GM23338 (cell line): Measurements from ENCODE around the gene DNAJC4. TPM values are rescaled to one million over a fixed set of nuclear protein-coding genes. Genes with fewer than 3 reads are reported as not detected.

ENCODE experiments used
- ATAC-seq: fragments of 200-7000 bp; cut with Tn5 transposase; 3 replicates; pipeline ENCODE4 v1.9.1; 2020
- DNase-seq: peaks from one replicate; pipeline ENCODE4 v3.0.0-alpha.2; 2015; ENCODE audit warnings: low spot score
- H2AFZ ChIP-seq: fragments of 200-600 bp; sonication (generic); 2 replicates; pipeline ENCODE4 v1.8.0; 2016; ENCODE audit warnings: antibody characterized with exemption, mild to moderate bottlenecking, moderate library complexity
- H3F3A ChIP-seq: fragments of 200-600 bp; sonication (generic); replicated peaks from 2 replicates; pipeline ENCODE4 v1.8.0; 2017; ENCODE audit warnings: antibody characterized with exemption, mixed run types, low read depth
- H3K27ac ChIP-seq: fragments of 200-600 bp; sonication (generic); 2 replicates; pipeline ENCODE4 v1.6.1; 2016; ENCODE audit warnings: low read depth
- H3K27me3 ChIP-seq: fragments of 200-600 bp; sonication (generic); 2 replicates; pipeline ENCODE4 v1.8.0; 2016; ENCODE audit warnings: mild to moderate bottlenecking, mixed run types, moderate library complexity; ENCODE audit not compliant: insufficient read depth
- H3K36me3 ChIP-seq: fragments of 200-600 bp; sonication (generic); 2 replicates; pipeline ENCODE4 v1.8.0; 2016; ENCODE audit warnings: mild to moderate bottlenecking; ENCODE audit not compliant: insufficient read depth
- H3K4me1 ChIP-seq: fragments of 200-600 bp; sonication (generic); 2 replicates; pipeline ENCODE4 v1.8.0; 2016; ENCODE audit warnings: mild to moderate bottlenecking, moderate library complexity; ENCODE audit not compliant: insufficient read depth
- H3K4me2 ChIP-seq: fragments of 200-600 bp; sonication (generic); 2 replicates; pipeline ENCODE4 v1.7.1; 2017; ENCODE audit warnings: mixed run types
- H3K4me3 ChIP-seq: fragments of 200-600 bp; sonication (generic); 2 replicates; pipeline ENCODE4 v1.6.1; 2016; ENCODE audit warnings: mixed run types
- H3K79me2 ChIP-seq: fragments of 200-600 bp; sonication (generic); replicated peaks from 2 replicates; pipeline ENCODE4 v1.8.0; 2017; ENCODE audit warnings: mild to moderate bottlenecking; ENCODE audit not compliant: insufficient read depth
- H3K9me2 ChIP-seq: fragments of 200-600 bp; sonication (generic); 2 replicates; pipeline ENCODE4 v1.8.0; 2017; ENCODE audit not compliant: insufficient read depth
- H4K20me1 ChIP-seq: fragments of 200-600 bp; sonication (generic); replicated peaks from 2 replicates; pipeline ENCODE4 v1.8.0; 2017; ENCODE audit warnings: mild to moderate bottlenecking; ENCODE audit not compliant: insufficient read depth
- H3K27ac Mint-ChIP-seq: 2 replicates; pipeline ENCODE4 v1.8.0; 2020; ENCODE audit warnings: inconsistent platforms, mild to moderate bottlenecking, moderate library complexity, mixed read lengths
- H3K27me3 Mint-ChIP-seq: 3 replicates; pipeline ENCODE4 v1.8.0; 2022; ENCODE audit warnings: low read depth, mild to moderate bottlenecking, moderate library complexity, mixed read lengths, inconsistent platforms; ENCODE audit not compliant: insufficient read depth, poor library complexity
- H3K36me3 Mint-ChIP-seq: 3 replicates; pipeline ENCODE4 v1.8.0; 2021; ENCODE audit warnings: low read depth, mild to moderate bottlenecking, inconsistent platforms, moderate library complexity, mixed read lengths
- H3K4me1 Mint-ChIP-seq: 3 replicates; pipeline ENCODE4 v1.8.0; 2020; ENCODE audit warnings: mild to moderate bottlenecking, inconsistent platforms, mixed read lengths
- H3K4me3 Mint-ChIP-seq: 3 replicates; pipeline ENCODE4 v1.8.0; 2021; ENCODE audit warnings: moderate library complexity, mild to moderate bottlenecking, inconsistent platforms, mixed read lengths
- H3K9me3 Mint-ChIP-seq: 3 replicates; pipeline ENCODE4 v1.8.0; 2020; ENCODE audit warnings: moderate library complexity, mild to moderate bottlenecking, inconsistent platforms, mixed read lengths
- CREB1 ChIP-seq: fragments of 250-450 bp; sonication (Bioruptor Pico); IDR thresholded peaks from 2 replicates; pipeline ENCODE4 v1.5.0; 2020; ENCODE audit warnings: low read depth, mild to moderate bottlenecking, moderate library complexity
- ETS1 ChIP-seq: IDR thresholded peaks from 2 replicates; pipeline ENCODE4 v1.6.1; 2016; ENCODE audit warnings: antibody characterized with exemption
- EZH2 ChIP-seq: fragments of 200-600 bp; sonication (generic); IDR thresholded peaks from one replicate; pipeline ENCODE4 v1.8.0; 2017; ENCODE audit warnings: antibody characterized with exemption, mild to moderate bottlenecking, low read depth; ENCODE audit not compliant: unreplicated experiment
- EZH2phosphoT487 ChIP-seq: fragments of 200-600 bp; sonication (generic); IDR thresholded peaks from one replicate; pipeline ENCODE4 v1.8.1; 2018; ENCODE audit warnings: antibody characterized with exemption; ENCODE audit not compliant: unreplicated experiment
- JUNB ChIP-seq: IDR thresholded peaks from one replicate; pipeline ENCODE4 v1.6.1; 2016; ENCODE audit warnings: antibody characterized with exemption; ENCODE audit not compliant: unreplicated experiment
- NANOG ChIP-seq: IDR thresholded peaks from 2 replicates; pipeline ENCODE4 v1.6.1; 2016; ENCODE audit warnings: antibody characterized with exemption, borderline replicate concordance
- POLR2AphosphoS5 ChIP-seq: IDR thresholded peaks from 2 replicates; pipeline ENCODE4 v1.6.1; 2016; ENCODE audit warnings: antibody characterized with exemption, low read depth
- STAT1 ChIP-seq: IDR thresholded peaks from one replicate; pipeline ENCODE4 v1.6.1; 2016; ENCODE audit warnings: antibody characterized with exemption; ENCODE audit not compliant: unreplicated experiment
- ZNF114 ChIP-seq: fragments of 250-450 bp; sonication (Bioruptor Pico); IDR thresholded peaks from 2 replicates; pipeline ENCODE4 v1.5.0; 2020; ENCODE audit warnings: mild to moderate bottlenecking, moderate library complexity
- ZNF331 ChIP-seq: fragments of 250-450 bp; sonication (Bioruptor Pico); IDR thresholded peaks from 2 replicates; pipeline ENCODE4 v1.5.0; 2020; ENCODE audit warnings: low read depth, mild to moderate bottlenecking, moderate library complexity
- polyA plus RNA-seq: library from polyadenylated mRNA; unstranded; fragments of >200 nt; fragmentation: Nextera tagmentation; extraction: Ambion mirVana; gene quantifications from 2 replicates; pipeline ENCODE4 v1.2.1, GENCODE V29; 2016
- total RNA-seq: library from RNA; depleted of rRNA; stranded (reverse); fragments of >200 nt; shearing (Covaris generic); gene quantifications from 2 replicates; pipeline ENCODE4 v1.2.3, GENCODE V29; 2014
- TF ChIP-seq, protein P1 (sequence below): fragments of 250-450 bp; sonication (Bioruptor Pico); IDR thresholded peaks from 2 replicates; pipeline ENCODE4 v1.5.0; 2020; ENCODE audit warnings: mild to moderate bottlenecking, moderate library complexity
- TF ChIP-seq, protein P2 (sequence below): IDR thresholded peaks from one replicate; pipeline ENCODE4 v1.6.1; 2018; ENCODE audit warnings: antibody characterized with exemption; ENCODE audit not compliant: unreplicated experiment
- TF ChIP-seq, protein P3 (sequence below), 2 experiments: fragments of 200-600 bp in 1 of 2; sonication (generic) in 1 of 2; conservative IDR thresholded peaks; 2 replicates each; pipeline versions ENCODE4 v1.5.1 to v1.6.1; 2016 to 2017; ENCODE audit warnings: antibody characterized with exemption in 2 of 2, low read depth in 2 of 2, mild to moderate bottlenecking in 2 of 2, moderate library complexity in 1 of 2

Gene DNAJC4
- total and polyA plus RNA-seq, 2 experiments from 2014 or later: 10.5 to 34.4 TPM

DNA sequence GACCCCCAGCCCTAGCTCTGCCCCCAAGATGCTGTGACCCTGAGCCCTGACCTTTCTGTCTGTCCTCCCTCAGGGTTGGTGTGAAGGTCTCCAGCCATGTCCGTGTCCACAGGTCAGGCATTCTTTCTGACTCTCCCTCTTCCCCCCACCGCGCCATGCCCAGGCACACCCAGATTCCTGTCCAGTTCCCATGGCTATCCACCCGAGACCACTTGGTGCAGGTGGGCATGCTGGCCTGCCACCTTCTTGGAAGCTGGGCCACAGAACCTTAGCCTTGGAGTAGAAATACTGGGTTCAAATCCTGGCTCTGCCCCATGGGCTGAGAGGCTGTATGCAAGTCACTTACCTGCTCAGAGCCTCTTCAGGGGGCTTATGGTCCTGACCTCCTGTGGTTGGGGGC is 18.7 kb downstream of the DNAJC4 start:
- Histone ChIP-seq H3K9me2 (no peaks in the 10 kb centered on the region), H3K79me2 (peaks cover 33% of the 10 kb centered on the region), H4K20me1 (no peaks in the 10 kb centered on the region; the same call in none of the 2 replicates), H3K27me3 (no peaks in the 10 kb centered on the region), H3K36me3 (no peaks in the 10 kb centered on the region), H3K4me3 (peak overlapping the region; percentile 100; the same call in 1 of the 2 replicates), H2AFZ (no peak overlapping the region), H3K4me2 (peak overlapping the region; percentile 100), H3K4me1 (peaks cover 34% of the 10 kb centered on the region), H3K27ac (peak overlapping the region; percentile 96), H3F3A (peaks cover 38% of the 10 kb centered on the region)
- ATAC-seq: no peak
- peak overlapping the region; percentile 88 for H3K4me3 Mint-ChIP-seq
- peak overlapping the region; percentile 94 for H3K27ac Mint-ChIP-seq
- TF ChIP-seq, protein P1, sequence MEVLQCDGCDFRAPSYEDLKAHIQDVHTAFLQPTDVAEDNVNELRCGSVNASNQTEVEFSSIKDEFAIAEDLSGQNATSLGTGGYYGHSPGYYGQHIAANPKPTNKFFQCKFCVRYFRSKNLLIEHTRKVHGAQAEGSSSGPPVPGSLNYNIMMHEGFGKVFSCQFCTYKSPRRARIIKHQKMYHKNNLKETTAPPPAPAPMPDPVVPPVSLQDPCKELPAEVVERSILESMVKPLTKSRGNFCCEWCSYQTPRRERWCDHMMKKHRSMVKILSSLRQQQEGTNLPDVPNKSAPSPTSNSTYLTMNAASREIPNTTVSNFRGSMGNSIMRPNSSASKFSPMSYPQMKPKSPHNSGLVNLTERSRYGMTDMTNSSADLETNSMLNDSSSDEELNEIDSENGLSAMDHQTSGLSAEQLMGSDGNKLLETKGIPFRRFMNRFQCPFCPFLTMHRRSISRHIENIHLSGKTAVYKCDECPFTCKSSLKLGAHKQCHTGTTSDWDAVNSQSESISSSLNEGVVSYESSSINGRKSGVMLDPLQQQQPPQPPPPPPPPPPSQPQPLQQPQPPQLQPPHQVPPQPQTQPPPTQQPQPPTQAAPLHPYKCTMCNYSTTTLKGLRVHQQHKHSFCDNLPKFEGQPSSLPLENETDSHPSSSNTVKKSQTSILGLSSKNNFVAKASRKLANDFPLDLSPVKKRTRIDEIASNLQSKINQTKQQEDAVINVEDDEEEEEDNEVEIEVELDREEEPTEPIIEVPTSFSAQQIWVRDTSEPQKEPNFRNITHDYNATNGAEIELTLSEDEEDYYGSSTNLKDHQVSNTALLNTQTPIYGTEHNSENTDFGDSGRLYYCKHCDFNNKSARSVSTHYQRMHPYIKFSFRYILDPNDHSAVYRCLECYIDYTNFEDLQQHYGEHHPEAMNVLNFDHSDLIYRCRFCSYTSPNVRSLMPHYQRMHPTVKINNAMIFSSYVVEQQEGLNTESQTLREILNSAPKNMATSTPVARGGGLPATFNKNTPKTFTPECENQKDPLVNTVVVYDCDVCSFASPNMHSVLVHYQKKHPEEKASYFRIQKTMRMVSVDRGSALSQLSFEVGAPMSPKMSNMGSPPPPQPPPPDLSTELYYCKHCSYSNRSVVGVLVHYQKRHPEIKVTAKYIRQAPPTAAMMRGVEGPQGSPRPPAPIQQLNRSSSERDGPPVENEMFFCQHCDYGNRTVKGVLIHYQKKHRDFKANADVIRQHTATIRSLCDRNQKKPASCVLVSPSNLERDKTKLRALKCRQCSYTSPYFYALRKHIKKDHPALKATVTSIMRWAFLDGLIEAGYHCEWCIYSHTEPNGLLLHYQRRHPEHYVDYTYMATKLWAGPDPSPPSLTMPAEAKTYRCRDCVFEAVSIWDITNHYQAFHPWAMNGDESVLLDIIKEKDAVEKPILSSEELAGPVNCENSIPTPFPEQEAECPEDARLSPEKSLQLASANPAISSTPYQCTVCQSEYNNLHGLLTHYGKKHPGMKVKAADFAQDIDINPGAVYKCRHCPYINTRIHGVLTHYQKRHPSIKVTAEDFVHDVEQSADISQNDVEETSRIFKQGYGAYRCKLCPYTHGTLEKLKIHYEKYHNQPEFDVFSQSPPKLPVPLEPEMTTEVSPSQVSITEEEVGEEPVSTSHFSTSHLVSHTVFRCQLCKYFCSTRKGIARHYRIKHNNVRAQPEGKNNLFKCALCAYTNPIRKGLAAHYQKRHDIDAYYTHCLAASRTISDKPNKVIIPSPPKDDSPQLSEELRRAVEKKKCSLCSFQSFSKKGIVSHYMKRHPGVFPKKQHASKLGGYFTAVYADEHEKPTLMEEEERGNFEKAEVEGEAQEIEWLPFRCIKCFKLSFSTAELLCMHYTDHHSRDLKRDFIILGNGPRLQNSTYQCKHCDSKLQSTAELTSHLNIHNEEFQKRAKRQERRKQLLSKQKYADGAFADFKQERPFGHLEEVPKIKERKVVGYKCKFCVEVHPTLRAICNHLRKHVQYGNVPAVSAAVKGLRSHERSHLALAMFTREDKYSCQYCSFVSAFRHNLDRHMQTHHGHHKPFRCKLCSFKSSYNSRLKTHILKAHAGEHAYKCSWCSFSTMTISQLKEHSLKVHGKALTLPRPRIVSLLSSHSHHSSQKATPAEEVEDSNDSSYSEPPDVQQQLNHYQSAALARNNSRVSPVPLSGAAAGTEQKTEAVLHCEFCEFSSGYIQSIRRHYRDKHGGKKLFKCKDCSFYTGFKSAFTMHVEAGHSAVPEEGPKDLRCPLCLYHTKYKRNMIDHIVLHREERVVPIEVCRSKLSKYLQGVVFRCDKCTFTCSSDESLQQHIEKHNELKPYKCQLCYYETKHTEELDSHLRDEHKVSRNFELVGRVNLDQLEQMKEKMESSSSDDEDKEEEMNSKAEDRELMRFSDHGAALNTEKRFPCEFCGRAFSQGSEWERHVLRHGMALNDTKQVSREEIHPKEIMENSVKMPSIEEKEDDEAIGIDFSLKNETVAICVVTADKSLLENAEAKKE (CRISPR knock-in tag): no peak
- TF ChIP-seq, protein P2, sequence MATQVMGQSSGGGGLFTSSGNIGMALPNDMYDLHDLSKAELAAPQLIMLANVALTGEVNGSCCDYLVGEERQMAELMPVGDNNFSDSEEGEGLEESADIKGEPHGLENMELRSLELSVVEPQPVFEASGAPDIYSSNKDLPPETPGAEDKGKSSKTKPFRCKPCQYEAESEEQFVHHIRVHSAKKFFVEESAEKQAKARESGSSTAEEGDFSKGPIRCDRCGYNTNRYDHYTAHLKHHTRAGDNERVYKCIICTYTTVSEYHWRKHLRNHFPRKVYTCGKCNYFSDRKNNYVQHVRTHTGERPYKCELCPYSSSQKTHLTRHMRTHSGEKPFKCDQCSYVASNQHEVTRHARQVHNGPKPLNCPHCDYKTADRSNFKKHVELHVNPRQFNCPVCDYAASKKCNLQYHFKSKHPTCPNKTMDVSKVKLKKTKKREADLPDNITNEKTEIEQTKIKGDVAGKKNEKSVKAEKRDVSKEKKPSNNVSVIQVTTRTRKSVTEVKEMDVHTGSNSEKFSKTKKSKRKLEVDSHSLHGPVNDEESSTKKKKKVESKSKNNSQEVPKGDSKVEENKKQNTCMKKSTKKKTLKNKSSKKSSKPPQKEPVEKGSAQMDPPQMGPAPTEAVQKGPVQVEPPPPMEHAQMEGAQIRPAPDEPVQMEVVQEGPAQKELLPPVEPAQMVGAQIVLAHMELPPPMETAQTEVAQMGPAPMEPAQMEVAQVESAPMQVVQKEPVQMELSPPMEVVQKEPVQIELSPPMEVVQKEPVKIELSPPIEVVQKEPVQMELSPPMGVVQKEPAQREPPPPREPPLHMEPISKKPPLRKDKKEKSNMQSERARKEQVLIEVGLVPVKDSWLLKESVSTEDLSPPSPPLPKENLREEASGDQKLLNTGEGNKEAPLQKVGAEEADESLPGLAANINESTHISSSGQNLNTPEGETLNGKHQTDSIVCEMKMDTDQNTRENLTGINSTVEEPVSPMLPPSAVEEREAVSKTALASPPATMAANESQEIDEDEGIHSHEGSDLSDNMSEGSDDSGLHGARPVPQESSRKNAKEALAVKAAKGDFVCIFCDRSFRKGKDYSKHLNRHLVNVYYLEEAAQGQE: no peak
- no peak for TF ChIP-seq NANOG
- TF ChIP-seq CREB1 (CRISPR knock-in tag): no peak
- no peak for TF ChIP-seq ZNF331 (CRISPR knock-in tag)
- TF ChIP-seq, protein P3, sequence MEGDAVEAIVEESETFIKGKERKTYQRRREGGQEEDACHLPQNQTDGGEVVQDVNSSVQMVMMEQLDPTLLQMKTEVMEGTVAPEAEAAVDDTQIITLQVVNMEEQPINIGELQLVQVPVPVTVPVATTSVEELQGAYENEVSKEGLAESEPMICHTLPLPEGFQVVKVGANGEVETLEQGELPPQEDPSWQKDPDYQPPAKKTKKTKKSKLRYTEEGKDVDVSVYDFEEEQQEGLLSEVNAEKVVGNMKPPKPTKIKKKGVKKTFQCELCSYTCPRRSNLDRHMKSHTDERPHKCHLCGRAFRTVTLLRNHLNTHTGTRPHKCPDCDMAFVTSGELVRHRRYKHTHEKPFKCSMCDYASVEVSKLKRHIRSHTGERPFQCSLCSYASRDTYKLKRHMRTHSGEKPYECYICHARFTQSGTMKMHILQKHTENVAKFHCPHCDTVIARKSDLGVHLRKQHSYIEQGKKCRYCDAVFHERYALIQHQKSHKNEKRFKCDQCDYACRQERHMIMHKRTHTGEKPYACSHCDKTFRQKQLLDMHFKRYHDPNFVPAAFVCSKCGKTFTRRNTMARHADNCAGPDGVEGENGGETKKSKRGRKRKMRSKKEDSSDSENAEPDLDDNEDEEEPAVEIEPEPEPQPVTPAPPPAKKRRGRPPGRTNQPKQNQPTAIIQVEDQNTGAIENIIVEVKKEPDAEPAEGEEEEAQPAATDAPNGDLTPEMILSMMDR (conservative IDR thresholded peaks at IDR 0.05; ENCODE audit: low read depth in 2 of 2): no peak
- TF ChIP-seq EZH2: no peak
- no peak for TF ChIP-seq ZNF114
- TF ChIP-seq EZH2phosphoT487: no peak
- TF ChIP-seq POLR2AphosphoS5: no peak
- no peak for TF ChIP-seq STAT1
- no peak for TF ChIP-seq ETS1
- TF ChIP-seq JUNB: no peak
- no peak for DNase-seq
- peaks cover 34% of the 10 kb centered on the region for H3K27me3 Mint-ChIP-seq
- peaks cover 40% of the 10 kb centered on the region for H3K4me1 Mint-ChIP-seq
- peaks cover 7% of the 10 kb centered on the region for H3K36me3 Mint-ChIP-seq
- no peaks in the 10 kb centered on the region for H3K9me3 Mint-ChIP-seq
